ENCODE data around the gene KIAA1671. TPM values are rescaled to one million over a fixed set of nuclear protein-coding genes. Genes with fewer than 3 reads are reported as not detected.
"Not testable (repeated sequence)": the region's sequence is repeated elsewhere in the genome, so short reads cannot be mapped to it uniquely, and the experiment has no call there.

Gene KIAA1671
- total RNA-seq, 4 donors from 2014 or later = 16.2 to 35.0 (median 21.7) TPM

DNA sequence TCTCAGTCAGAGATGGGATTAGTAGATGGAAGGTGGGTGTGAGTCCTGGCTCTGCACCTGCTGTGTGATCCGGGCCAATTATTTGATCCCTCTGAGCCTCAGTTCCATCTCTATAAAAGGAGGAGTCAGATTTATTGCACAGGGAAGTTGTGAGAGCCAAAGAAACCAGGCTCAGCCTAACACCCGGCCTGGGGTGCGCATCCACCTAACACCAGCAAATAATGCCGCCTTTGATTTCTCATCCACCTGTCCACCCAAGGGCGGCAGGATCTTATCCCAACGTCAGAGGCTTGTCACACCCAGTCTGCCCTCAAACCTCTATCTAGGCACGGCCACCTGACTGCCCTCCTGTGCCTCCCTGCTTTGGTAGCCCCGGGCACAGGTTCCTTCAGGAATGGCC, 269.3 kb downstream of the KIAA1671 start:
- DNase-seq = no peak
- TF ChIP-seq CTCF (IDR thresholded peaks at IDR 0.05 in 4 of 5, conservative IDR thresholded peaks at IDR 0.05 in 1 of 5) = no peak
- no peak for TF ChIP-seq POLR2A (IDR thresholded peaks at IDR 0.05)
- no peak overlapping the region for H3K4me3 ChIP-seq
- no peaks in the 10 kb centered on the region for H3K9me3 ChIP-seq
- intact Hi-C loops (cut with DNase I; ENCODE audit: low total_unique reads) = no loop called here
- ATAC-seq = no peak
- no peak overlapping the region for H3K27ac ChIP-seq
- H3K27me3 ChIP-seq = peaks cover 0 to 2% (median 0%) of the 10 kb centered on the region in 3 donors
- no peaks in the 10 kb centered on the region for H3K4me1 ChIP-seq
- in situ Hi-C loops (cut with MboI; ENCODE audit: low sequenced_read_pairs in 4 of 4) = no loop called here
- H3K36me3 ChIP-seq = no peaks in the 10 kb centered on the region

- Histone ChIP-seq H3K36me3 (no peaks in the 10 kb centered on the region), H3K9me3 (no peaks in the 10 kb centered on the region), H3K27me3 (peaks cover 0 to 2% (median 0%) of the 10 kb centered on the region in 3 donors), H3K4me3 (no peak overlapping the region), H3K4me1 (no peaks in the 10 kb centered on the region), H3K27ac (no peak overlapping the region)
- no peak for ATAC-seq
- intact Hi-C loops (cut with DNase I; ENCODE audit: low total_unique reads) (no loop called here), in situ Hi-C loops (cut with MboI; ENCODE audit: low sequenced_read_pairs in 4 of 4) (no loop called here)
- no peak for DNase-seq
- TF ChIP-seq CTCF (IDR thresholded peaks at IDR 0.05 in 4 of 5, conservative IDR thresholded peaks at IDR 0.05 in 1 of 5) (no peak), POLR2A (IDR thresholded peaks at IDR 0.05) (no peak)
Observed at GRCh38 chr22:25223269-25223850, 270.8 kb downstream of the KIAA1671 start.

GRCh38 chr22:25228822-25229221, 276.3 kb downstream of the KIAA1671 start:
- in situ Hi-C loops (cut with MboI; ENCODE audit: low sequenced_read_pairs in 4 of 4) = no loop called here
- no peaks in the 10 kb centered on the region for H3K4me1 ChIP-seq

GRCh38 chr22:25230760-25231159, 278.2 kb downstream of the KIAA1671 start:
- H3K4me1 ChIP-seq; ATAC-seq; in situ Hi-C loops (cut with MboI; ENCODE audit: low sequenced_read_pairs in 4 of 4); H3K36me3 ChIP-seq; intact Hi-C loops (cut with DNase I; ENCODE audit: low total_unique reads); H3K27ac ChIP-seq; H3K9me3 ChIP-seq; DNase-seq; H3K4me3 ChIP-seq: not testable (repeated sequence)
- peaks cover 0 to 10% (median 10%) of the 10 kb centered on the region in 3 donors for H3K27me3 ChIP-seq

More at GRCh38 chr22:25228822-25229221, 276.3 kb downstream of the KIAA1671 start:
- intact Hi-C loops (cut with DNase I; ENCODE audit: low total_unique reads) = no loop called here
- ATAC-seq (no peak), DNase-seq (no peak)
- H3K9me3 ChIP-seq = no peaks in the 10 kb centered on the region
- H3K4me3 ChIP-seq = no peak overlapping the region
- no peaks in the 10 kb centered on the region for H3K36me3 ChIP-seq
- no peak overlapping the region for H3K27ac ChIP-seq
- no peak for TF ChIP-seq POLR2A (IDR thresholded peaks at IDR 0.05)
- no peak for TF ChIP-seq CTCF (IDR thresholded peaks at IDR 0.05 in 4 of 5, conservative IDR thresholded peaks at IDR 0.05 in 1 of 5)
- peaks cover 0 to 10% (median 6%) of the 10 kb centered on the region in 3 donors for H3K27me3 ChIP-seq

DNA sequence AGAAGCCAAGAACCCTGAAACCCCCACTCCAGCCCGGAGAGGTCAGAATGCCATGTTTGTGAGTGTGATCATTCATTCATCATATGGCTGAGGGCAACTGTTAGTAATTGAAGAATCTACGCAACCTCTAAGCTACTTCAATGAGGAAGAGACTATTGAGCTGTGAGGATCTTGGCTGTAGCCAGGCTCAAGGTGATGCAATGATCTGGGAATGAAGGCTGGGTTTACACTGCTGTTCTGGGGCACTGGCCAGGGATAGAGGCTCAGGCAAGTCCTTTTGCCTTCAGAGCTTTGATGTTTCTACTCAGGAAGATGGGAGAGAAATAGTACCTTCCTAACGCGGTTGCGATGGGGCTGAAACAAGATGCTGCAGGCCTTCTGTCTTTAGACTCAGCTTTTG, 279.8 kb downstream of the KIAA1671 start:
- no peak overlapping the region for H3K4me3 ChIP-seq
- no peak for ATAC-seq
- H3K4me1 ChIP-seq = no peaks in the 10 kb centered on the region
- intact Hi-C loops (cut with DNase I; ENCODE audit: low total_unique reads) (no loop called here), in situ Hi-C loops (cut with MboI; ENCODE audit: low sequenced_read_pairs in 4 of 4) (no loop called here)
- no peak for DNase-seq
- H3K27me3 ChIP-seq = peaks cover 4 to 15% (median 13%) of the 10 kb centered on the region in 3 donors
- H3K27ac ChIP-seq = no peak overlapping the region
- no peaks in the 10 kb centered on the region for H3K36me3 ChIP-seq
- TF ChIP-seq POLR2A (IDR thresholded peaks at IDR 0.05) (no peak), CTCF (IDR thresholded peaks at IDR 0.05 in 4 of 5, conservative IDR thresholded peaks at IDR 0.05 in 1 of 5) (no peak)
- no peaks in the 10 kb centered on the region for H3K9me3 ChIP-seq

GRCh38 chr22:25233706-25234105, 281.2 kb downstream of the KIAA1671 start:
- in situ Hi-C loops (cut with MboI; ENCODE audit: low sequenced_read_pairs in 4 of 4); H3K4me1 ChIP-seq; H3K4me3 ChIP-seq; ATAC-seq; H3K9me3 ChIP-seq; intact Hi-C loops (cut with DNase I; ENCODE audit: low total_unique reads); H3K27ac ChIP-seq; DNase-seq; H3K36me3 ChIP-seq: not testable (repeated sequence)
- H3K27me3 ChIP-seq = peaks cover 4 to 17% (median 13%) of the 10 kb centered on the region in 3 donors
